Measurements from ENCODE around the gene RAP1B.
"Not testable (repeated sequence)": the region's sequence is repeated elsewhere in the genome, so short reads cannot be mapped to it uniquely, and the experiment has no call there.

RAP1B gene

GRCh38 chr12:68637439-68637838 is 26.7 kb downstream of the RAP1B start:
- DNase-seq: not testable (repeated sequence)

- DNase-seq: no peak
These were observed 27.5 kb downstream of the RAP1B start for GRCh38 chr12:68638171-68638570.

DNA sequence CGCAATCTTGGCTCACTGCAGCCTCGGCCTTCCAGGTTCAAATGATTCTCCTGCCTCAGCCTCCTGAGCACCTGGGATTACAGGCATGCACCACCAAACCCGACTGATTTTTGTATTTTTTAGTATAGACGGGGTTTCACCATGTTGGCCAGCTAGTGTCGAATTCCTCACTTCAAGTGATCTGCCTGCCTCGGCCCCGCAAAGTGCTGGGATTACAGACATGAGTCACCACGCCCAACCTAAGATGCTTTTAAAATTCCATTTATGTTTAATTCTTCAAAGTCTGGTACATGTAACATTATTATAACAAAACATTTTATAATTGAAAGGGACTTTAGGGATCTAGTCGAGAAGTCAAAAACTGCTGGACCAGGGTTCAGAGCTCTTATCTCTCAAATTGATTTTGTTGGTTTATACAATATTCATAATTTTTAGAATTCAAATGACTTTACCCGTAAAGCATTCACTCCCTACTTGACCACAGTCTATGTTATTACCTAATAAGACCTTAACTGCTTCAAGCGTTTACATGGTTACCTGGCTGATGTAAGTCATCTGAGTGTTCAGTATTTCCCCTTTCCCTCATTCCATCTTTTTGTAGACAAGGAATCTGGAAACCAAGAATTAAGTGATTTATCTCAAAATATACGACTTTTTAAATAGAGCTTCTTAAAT is 28.2 kb downstream of the RAP1B start:
- DNase-seq: no peak

- DNase-seq: no peak
These were observed 28.7 kb downstream of the RAP1B start for GRCh38 chr12:68639396-68639767.

DNA sequence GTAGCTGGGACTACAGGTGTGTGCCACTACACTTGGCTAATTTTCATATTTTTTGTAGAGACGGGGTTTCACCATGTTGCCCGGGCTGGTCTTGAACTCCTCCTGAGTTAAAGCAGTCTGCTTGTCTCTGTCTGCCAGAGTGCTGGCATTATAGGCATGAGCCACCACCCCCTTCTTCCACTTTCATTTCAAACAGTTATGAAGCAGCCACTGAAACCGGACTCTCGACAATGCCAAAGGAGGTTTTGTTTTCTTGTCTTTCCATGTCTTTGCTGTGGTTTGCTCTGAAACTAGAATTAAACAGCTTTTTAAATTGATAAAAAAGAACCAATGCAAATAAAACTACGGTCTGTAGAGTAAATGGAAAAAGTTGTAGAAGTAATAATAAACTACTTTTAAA is 30.4 kb downstream of the RAP1B start:
- DNase-seq: no peak

- no peak for DNase-seq
These were observed 35.8 kb downstream of the RAP1B start for GRCh38 chr12:68646484-68646883.

- no peak for DNase-seq
These were observed 36.8 kb downstream of the RAP1B start for GRCh38 chr12:68647507-68647906.

GRCh38 chr12:68648179-68648578 is 37.5 kb downstream of the RAP1B start:
- no peak for DNase-seq

DNA sequence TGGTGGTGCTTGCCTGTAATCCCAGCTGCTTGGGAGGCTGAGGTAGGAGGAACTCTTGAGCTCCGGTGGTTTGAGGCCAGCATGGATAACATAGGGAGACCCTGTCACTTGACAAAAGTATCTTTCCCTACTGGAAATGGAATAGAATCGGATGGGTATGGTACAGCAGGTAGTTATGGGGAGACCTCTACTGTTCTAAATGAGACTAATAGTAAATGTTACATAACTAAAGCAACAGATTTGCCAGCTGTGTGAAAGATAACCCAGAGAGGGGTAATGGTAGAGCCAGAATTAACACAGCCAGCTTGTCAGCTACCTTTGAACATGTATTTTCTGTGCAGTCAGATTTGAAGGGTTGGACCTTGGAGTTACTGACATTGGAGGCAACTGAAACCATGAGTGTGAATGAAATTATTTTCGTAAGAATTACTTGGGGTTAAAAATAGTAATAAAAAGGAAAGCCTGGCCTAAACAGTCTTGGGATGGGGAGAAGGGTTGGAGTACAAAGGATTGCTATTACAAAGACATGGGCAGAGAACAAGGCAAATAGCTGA is 54.4 kb downstream of the RAP1B start:
- DNase-seq: no peak

DNA sequence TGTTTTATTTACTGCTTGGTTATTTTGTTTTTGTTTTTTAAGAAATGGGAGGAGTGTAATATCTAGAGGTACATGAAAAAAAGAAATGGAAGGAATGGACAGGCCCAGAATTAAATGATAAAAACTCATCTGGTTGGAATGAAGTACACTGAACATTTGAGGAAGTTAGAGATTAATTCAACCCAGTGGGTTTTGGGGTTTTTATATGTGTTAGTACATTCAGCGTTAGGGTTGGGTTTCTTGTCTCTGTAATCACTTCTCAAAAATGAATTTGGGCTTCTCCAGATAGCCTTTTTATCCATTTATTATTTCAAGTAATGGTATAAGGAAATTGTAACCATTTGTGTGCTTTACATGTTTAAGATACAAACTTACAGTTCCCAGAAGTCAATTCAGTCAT is 56.6 kb downstream of the RAP1B start:
- peak; percentile 15 for DNase-seq

- DNase-seq: no peak
These were observed 57.2 kb downstream of the RAP1B start for GRCh38 chr12:68667896-68668295.

- DNase-seq: no peak
These were observed 60.5 kb downstream of the RAP1B start for GRCh38 chr12:68671179-68671578.

- DNase-seq: no peak
These were observed 63.1 kb downstream of the RAP1B start for GRCh38 chr12:68673788-68674187.

- DNase-seq: no peak
These were observed 63.7 kb downstream of the RAP1B start for GRCh38 chr12:68674376-68674775.

DNA sequence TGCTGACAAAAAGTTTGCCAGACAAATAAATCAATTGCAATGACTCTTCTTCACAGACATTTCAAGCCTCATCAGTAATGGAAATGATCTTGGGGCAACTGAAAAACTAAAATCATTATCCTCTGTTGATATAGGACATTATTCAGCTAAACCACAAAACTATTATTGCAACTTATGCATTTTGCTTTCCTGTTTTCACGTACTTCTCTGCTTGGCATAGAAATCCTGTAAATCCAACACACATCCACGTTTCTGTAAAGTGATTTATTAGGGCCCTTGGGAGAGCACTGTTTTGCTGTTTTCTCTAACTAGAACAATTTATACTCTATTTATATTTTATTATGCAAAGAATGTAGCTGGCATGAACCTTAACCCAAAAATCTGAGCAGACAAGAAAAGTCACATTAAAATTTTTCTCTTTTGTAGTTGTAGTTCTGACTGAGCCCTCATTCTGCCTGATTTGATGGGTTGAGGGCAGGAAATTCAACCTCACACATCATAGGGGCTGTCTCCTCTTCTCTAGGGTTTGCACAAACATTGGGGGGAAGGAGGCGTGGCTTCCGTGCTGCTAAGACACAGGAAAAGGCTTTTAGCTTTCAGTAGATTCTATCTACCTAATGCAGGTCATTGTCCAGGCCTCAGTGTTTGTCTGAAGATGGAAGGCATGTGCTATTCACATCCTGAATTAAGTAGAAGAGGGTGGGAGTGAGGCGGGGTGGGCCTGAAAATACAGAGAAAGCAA is 64.6 kb downstream of the RAP1B start:
- DNase-seq: no peak

DNA sequence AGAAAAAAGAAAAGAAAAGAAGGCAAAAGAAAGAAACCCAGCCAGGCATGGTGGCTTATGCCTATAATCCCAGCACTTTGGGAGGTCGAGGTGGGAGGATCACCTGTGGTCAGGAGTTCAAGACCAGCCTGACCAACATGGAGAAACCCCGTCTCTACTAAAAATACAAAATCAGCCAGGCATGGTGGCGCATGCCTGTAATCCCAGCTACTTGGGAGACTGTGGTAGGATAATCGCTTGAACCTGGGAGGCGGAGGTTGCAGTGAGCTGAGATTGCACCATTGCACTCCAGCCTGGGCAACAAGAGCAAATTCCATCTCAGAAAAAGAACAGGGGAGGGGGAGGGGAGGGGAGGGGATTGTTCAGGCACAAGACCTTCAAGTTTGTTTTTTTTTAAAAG is 66.2 kb downstream of the RAP1B start:
- not testable (repeated sequence) for DNase-seq

DNA sequence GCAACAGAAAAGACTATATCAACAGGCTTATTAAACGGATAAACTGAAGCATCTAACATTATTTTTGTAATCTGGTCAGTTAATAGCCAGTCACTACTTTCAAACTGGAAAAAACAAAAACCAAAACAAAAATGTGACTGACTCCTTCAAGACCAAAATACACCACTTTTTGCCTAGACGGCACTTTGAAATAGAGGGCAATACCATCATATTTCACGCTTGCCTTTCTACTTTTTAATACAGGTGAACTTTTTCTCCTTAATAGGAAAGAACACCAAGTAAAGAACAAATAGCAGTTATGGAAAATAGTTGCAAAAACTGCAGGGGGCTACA is 75.5 kb downstream of the RAP1B start:
- no peak for DNase-seq

DNA sequence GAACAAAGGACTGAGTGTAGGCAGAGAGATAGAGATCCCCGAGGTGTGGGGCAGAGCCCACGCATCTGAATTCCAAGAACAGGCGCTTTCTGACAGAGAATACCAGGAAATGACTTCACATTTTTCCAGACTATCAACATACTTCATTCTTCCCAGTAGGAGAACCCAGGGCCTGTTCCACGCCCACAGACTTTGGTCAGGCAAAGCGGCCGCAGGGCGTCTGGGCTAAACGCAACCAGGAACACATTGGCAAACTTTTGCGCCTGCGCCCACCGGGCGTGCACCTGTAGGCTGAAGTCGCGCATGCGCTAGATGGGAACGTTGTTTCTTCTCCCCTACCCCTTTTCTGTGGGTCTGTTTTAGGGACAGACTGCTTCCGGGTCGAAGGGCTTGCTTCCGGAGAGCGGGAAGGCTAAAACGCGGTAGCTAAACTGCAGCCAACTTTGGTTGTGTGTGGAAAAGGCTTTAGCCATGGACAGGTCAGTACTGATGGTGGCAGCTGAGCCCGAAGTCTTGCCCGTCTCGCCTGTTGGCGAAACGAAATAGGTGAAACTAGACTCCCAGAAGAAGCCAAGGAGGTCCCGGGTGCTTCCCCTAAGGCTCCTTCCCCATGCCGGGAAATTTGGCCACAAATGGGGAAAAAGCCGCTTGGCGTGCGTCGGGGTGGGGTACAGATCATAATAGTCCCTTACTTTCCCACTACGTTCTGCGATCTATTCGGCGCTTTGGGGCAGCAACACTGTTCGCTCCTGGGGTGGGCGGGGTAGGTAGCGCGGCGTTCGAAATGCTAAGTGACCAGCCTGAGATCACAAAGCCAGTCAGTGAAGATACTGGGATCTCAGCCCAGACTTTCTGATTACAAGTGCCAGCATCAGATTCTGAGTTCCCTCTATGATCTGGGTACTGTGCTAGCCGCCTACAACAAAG is 76.2 kb downstream of the RAP1B start, which contains the start of gene NUP107:
NUP107 (plus strand) TSS at position 384 of the 927 bp plus-strand sequence; CDS start at position 472, 88 bp downstream.
- peak; percentile 93 for DNase-seq

DNA sequence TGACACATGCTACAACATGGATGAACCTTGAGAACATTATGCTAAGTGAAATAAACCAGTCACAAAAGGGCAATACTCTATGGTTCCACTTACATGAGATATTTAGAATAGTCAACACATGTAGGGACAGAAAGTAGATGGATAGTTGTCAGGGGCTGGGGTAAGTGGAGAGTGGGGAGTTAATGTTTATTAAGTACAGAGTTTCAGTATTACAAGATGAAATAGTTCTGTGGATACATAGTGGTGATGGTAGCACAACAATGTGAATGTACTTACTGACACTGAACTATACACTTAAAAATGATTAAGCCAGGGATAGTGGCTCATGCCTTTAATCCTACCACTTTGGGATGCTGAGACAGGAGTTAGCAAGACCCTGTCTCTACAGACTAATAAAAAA is 84.8 kb downstream of the RAP1B start:
- no peak for DNase-seq

GRCh38 chr12:68699486-68699885 is 88.8 kb downstream of the RAP1B start:
- DNase-seq: no peak
